ENCODE data around the gene DRD1. TPM values are rescaled to one million over a fixed set of nuclear protein-coding genes. Genes with fewer than 3 reads are reported as not detected.

The DRD1 gene
- total RNA-seq, 2 experiments from 2014 or later, result not detected

- POLR2A ChIA-PET, result no interaction called here
- peaks cover 0 to 10% of the 10 kb centered on the region in 2 experiments for H3K9me3 ChIP-seq (ENCODE audit: control insufficient read depth in 1 of 2, insufficient read depth in 1 of 2, low read length in 2 of 2)
- ATAC-seq (ENCODE audit: poor library complexity) (no peak), DNase-seq (no peak)
- no peaks in the 10 kb centered on the region for H3K36me3 ChIP-seq (ENCODE audit: insufficient read depth, low read length)
- Mint-ChIP-seq H3K36me3 (ENCODE audit: low read depth) (no peaks in the 10 kb centered on the region), H3K4me1 (ENCODE audit: low read depth) (peaks cover 5% of the 10 kb centered on the region), H3K9me3 (no peaks in the 10 kb centered on the region), H3K27ac (no peak overlapping the region), H3K4me3 (no peak overlapping the region), H3K27me3 (peaks cover 78% of the 10 kb centered on the region)
- intact Hi-C loops (cut with DNase I, micrococcal nuclease), result loop anchor here in 1 of 2 experiments (2.0 kb wide), 1 partner anchor 493 kb away; no protein-coding TSS in a partner anchor
- H3K4me1 ChIP-seq (ENCODE audit: insufficient read depth, low read length), result peaks cover 13% of the 10 kb centered on the region
- no peak for TF ChIP-seq CTCF (IDR thresholded peaks at IDR 0.05)
- CTCF ChIA-PET, result interaction anchor here (1.3 kb wide), 1 partner anchor 47 kb away, joined by 3 read pairs; no protein-coding TSS in a partner anchor
- H3K27ac ChIP-seq (ENCODE audit: low read depth in 1 of 2, low read length in 2 of 2), result no peak overlapping the region
- H3K27me3 ChIP-seq (ENCODE audit: control insufficient read depth in 1 of 2, insufficient read depth in 2 of 2, low read length in 2 of 2), result peaks cover 40 to 59% of the 10 kb centered on the region in 2 experiments
- H3K4me3 ChIP-seq (ENCODE audit: low read length), result no peak overlapping the region
These were observed 395 bp downstream of the DRD1 start for GRCh38 chr5:175443514-175444059.

GRCh38 chr5:175438234-175438857, 5.6 kb downstream of the DRD1 start:
- Histone ChIP-seq H3K27me3 (ENCODE audit: control insufficient read depth in 1 of 2, insufficient read depth in 2 of 2, low read length in 2 of 2) (peaks cover 23 to 32% of the 10 kb centered on the region in 2 experiments), H3K9me3 (ENCODE audit: control insufficient read depth in 1 of 2, insufficient read depth in 1 of 2, low read length in 2 of 2) (no peaks in the 10 kb centered on the region), H3K4me3 (ENCODE audit: low read length) (no peak overlapping the region), H3K27ac (ENCODE audit: low read depth in 1 of 2, low read length in 2 of 2) (no peak overlapping the region), H3K36me3 (ENCODE audit: insufficient read depth, low read length) (no peaks in the 10 kb centered on the region), H3K4me1 (ENCODE audit: insufficient read depth, low read length) (no peaks in the 10 kb centered on the region)
- no peak for TF ChIP-seq CTCF (IDR thresholded peaks at IDR 0.05)
- ChIA-PET POLR2A (no interaction called here), CTCF (no interaction called here)
- no peak for ATAC-seq (ENCODE audit: poor library complexity)
- Mint-ChIP-seq H3K4me1 (ENCODE audit: low read depth) (no peaks in the 10 kb centered on the region), H3K36me3 (ENCODE audit: low read depth) (no peaks in the 10 kb centered on the region), H3K27ac (no peak overlapping the region), H3K4me3 (no peak overlapping the region), H3K9me3 (no peaks in the 10 kb centered on the region), H3K27me3 (peaks cover 75% of the 10 kb centered on the region)
- intact Hi-C loops (cut with DNase I, micrococcal nuclease), result no loop called here
- DNase-seq, result no peak

GRCh38 chr5:175436359-175436758, 7.6 kb downstream of the DRD1 start:
- H3K9me3 ChIP-seq (ENCODE audit: control insufficient read depth in 1 of 2, insufficient read depth in 1 of 2, low read length in 2 of 2), result no peaks in the 10 kb centered on the region
- Mint-ChIP-seq H3K4me1 (ENCODE audit: low read depth) (no peaks in the 10 kb centered on the region), H3K36me3 (ENCODE audit: low read depth) (no peaks in the 10 kb centered on the region), H3K4me3 (no peak overlapping the region), H3K27me3 (peaks cover 57% of the 10 kb centered on the region), H3K9me3 (no peaks in the 10 kb centered on the region), H3K27ac (no peak overlapping the region)
- no peak for DNase-seq
- no peaks in the 10 kb centered on the region for H3K36me3 ChIP-seq (ENCODE audit: insufficient read depth, low read length)
- H3K4me3 ChIP-seq (ENCODE audit: low read length), result no peak overlapping the region
- ChIA-PET CTCF (no interaction called here), POLR2A (no interaction called here)
- intact Hi-C loops (cut with DNase I, micrococcal nuclease), result no loop called here
- no peak for ATAC-seq (ENCODE audit: poor library complexity)
- no peak overlapping the region for H3K27ac ChIP-seq (ENCODE audit: low read depth in 1 of 2, low read length in 2 of 2)
- no peak for TF ChIP-seq CTCF (IDR thresholded peaks at IDR 0.05)
- peaks cover 5 to 16% of the 10 kb centered on the region in 2 experiments for H3K27me3 ChIP-seq (ENCODE audit: control insufficient read depth in 1 of 2, insufficient read depth in 2 of 2, low read length in 2 of 2)
- H3K4me1 ChIP-seq (ENCODE audit: insufficient read depth, low read length), result no peaks in the 10 kb centered on the region
